ENCODE results near the gene BLM. TPM values are rescaled to one million over a fixed set of nuclear protein-coding genes. Genes with fewer than 3 reads are reported as not detected.
"Not testable (repeated sequence)": the region's sequence is repeated elsewhere in the genome, so short reads cannot be mapped to it uniquely, and the experiment has no call there.

The BLM gene
- total RNA-seq, 2 experiments from 2014 or later = 59.5 to 73.7 TPM

DNA sequence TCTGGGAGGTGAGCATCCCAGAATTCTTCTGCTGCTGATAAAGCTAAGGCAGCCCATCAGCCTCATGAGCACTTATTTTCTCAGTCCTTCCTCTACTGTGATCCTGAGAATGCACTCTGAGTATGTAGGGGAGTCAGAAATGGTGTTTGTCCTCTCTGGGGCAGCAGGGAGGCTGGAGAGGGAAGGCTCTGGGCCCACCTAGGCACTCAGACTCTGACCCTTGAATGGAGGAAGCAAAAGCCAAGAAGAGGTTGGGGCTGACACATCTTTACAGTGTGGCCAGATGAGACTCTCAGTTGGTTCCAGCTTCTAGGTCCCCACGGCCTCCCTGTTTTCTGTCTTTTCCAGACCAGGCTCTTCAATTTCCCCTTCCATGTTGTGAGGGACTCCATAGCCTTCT is 36.1 kb upstream of the BLM start:
- H3K36me3 Mint-ChIP-seq (ENCODE audit: low read depth) = no peaks in the 10 kb centered on the region
- intact Hi-C loops (cut with DNase I, micrococcal nuclease) = no loop called here
- no peaks in the 10 kb centered on the region for H3K9me3 Mint-ChIP-seq (ENCODE audit: low read depth)
- peaks cover 6% of the 10 kb centered on the region for H3K27me3 Mint-ChIP-seq
- ChIA-PET CTCF (interaction anchor here (0.5 to 0.6 kb wide), 2 partner anchors 12 to 46 kb away, joined by 3 read pairs; no protein-coding TSS in a partner anchor), POLR2A (no interaction called here)
- no peak for ATAC-seq
- no peak overlapping the region for H3K4me3 Mint-ChIP-seq
- DNase-seq = no peak
- H3K27ac Mint-ChIP-seq = no peak overlapping the region
- peaks cover 50% of the 10 kb centered on the region for H3K4me1 Mint-ChIP-seq

DNA sequence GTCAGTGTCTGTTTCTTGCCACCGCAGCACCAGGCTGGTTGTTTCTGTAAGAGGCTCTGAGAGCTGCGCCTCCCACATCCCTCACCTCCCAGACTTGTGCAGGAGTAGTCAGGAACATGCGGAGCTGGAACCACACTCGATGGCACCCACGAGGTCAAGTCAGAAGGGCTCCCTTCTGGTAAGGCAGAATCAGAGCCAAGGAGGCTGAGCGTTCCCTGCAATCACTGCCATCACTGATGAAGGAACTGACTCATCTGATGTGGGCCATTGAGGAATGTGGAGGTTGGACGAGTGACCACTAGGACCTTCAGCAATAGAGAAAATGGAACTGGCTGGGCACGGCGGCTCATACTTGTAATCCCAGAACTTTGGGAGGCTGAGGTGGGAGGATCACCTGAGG is 35.7 kb upstream of the BLM start:
- no peak overlapping the region for H3K27ac Mint-ChIP-seq
- ChIA-PET CTCF (interaction anchor here (0.5 to 0.6 kb wide), 2 partner anchors 11 to 46 kb away, joined by 3 read pairs; no protein-coding TSS in a partner anchor), POLR2A (no interaction called here)
- intact Hi-C loops (cut with DNase I, micrococcal nuclease) = no loop called here
- no peaks in the 10 kb centered on the region for H3K9me3 Mint-ChIP-seq (ENCODE audit: low read depth)
- peaks cover 6% of the 10 kb centered on the region for H3K27me3 Mint-ChIP-seq
- DNase-seq (no peak), ATAC-seq (no peak)
- H3K36me3 Mint-ChIP-seq (ENCODE audit: low read depth) = no peaks in the 10 kb centered on the region
- H3K4me1 Mint-ChIP-seq = peaks cover 55% of the 10 kb centered on the region
- no peak overlapping the region for H3K4me3 Mint-ChIP-seq

DNA sequence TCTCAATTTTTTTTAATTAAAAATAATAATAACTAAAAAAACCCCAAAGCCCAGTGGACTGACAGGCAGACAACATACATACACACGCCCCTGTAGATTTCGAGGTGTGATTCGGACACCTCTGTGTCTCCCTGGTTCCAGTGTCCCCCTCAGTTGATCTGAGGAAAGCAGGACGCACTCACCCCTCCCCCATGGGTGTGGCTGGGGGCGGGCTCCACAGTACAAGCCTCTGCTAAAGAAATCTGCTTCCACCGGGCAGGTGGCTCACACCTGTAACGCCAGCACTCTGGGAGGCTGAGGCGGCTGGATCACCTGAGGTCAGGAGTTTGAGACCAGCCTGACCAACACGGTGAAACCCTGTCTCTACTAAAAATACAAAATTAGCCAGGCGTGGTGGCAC is 33.8 kb upstream of the BLM start:
- Mint-ChIP-seq H3K9me3 (ENCODE audit: low read depth) (no peaks in the 10 kb centered on the region), H3K27me3 (peaks cover 6% of the 10 kb centered on the region), H3K4me1 (peaks cover 57% of the 10 kb centered on the region), H3K4me3 (no peak overlapping the region), H3K36me3 (ENCODE audit: low read depth) (no peaks in the 10 kb centered on the region), H3K27ac (no peak overlapping the region)
- POLR2A ChIA-PET = interaction anchor here (0.6 kb wide), 1 partner anchor 262 kb away, joined by 4 read pairs; no protein-coding TSS in a partner anchor
- ATAC-seq = no peak
- no peak for DNase-seq
- CTCF ChIA-PET = interaction anchor here (0.6 kb wide), 1 partner anchor 242 kb away, joined by 3 read pairs; no protein-coding TSS in a partner anchor
- intact Hi-C loops (cut with DNase I, micrococcal nuclease) = no loop called here

DNA sequence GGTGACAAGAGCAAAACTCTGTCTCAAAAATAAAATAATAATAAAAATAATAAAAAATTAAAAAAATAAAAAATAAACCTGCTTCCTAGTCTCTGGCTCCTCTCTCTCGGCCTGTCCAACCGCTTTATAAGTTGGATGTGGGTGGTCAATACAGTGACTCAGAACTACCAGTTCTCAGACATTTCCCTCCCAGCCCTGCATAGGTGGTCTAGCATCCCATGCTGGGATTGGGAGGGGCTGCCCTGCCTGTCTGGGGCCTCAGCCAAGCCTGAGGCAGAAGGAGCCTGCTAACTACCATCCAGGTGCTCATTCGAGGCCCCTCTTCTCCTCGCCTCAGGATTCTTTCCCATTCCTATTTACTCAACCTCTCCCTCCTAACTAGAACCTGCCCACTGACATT is 33.3 kb upstream of the BLM start:
- ChIA-PET POLR2A (no interaction called here), CTCF (interaction anchor here (1.2 kb wide), 1 partner anchor 36 kb away, joined by 4 read pairs; no protein-coding TSS in a partner anchor)
- peaks cover 6% of the 10 kb centered on the region for H3K27me3 Mint-ChIP-seq
- peaks cover 53% of the 10 kb centered on the region for H3K4me1 Mint-ChIP-seq
- intact Hi-C loops (cut with DNase I, micrococcal nuclease) = no loop called here
- no peak overlapping the region for H3K4me3 Mint-ChIP-seq
- DNase-seq = no peak
- no peaks in the 10 kb centered on the region for H3K36me3 Mint-ChIP-seq (ENCODE audit: low read depth)
- H3K27ac Mint-ChIP-seq = no peak overlapping the region
- no peaks in the 10 kb centered on the region for H3K9me3 Mint-ChIP-seq (ENCODE audit: low read depth)
- ATAC-seq = no peak

DNA sequence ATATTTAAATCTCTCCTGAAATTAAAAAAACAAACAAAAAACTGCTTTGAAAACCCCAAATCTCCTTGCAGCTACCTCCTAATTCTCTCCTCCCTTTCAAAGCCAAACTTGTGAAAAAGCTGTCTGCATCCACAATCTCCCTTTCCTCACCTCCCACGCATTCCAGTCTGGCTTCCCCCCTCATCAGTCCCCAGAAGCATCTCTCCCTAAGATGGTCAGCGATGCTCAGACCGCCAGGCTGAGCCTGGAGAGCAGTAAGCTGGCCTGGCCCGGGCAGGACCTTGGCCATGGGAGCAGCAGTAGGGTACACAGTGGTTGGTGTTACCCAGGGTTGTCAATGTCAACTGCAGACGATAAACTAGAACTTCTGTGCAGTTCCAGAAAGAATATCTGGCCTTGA is 32.9 kb upstream of the BLM start:
- DNase-seq (no peak), ATAC-seq (no peak)
- ChIA-PET POLR2A (no interaction called here), CTCF (interaction anchor here (1.2 kb wide), 1 partner anchor 36 kb away, joined by 4 read pairs; no protein-coding TSS in a partner anchor)
- no peaks in the 10 kb centered on the region for H3K36me3 Mint-ChIP-seq (ENCODE audit: low read depth)
- no peak overlapping the region for H3K4me3 Mint-ChIP-seq
- intact Hi-C loops (cut with DNase I, micrococcal nuclease) = no loop called here
- peaks cover 49% of the 10 kb centered on the region for H3K4me1 Mint-ChIP-seq
- H3K9me3 Mint-ChIP-seq (ENCODE audit: low read depth) = no peaks in the 10 kb centered on the region
- H3K27me3 Mint-ChIP-seq = peaks cover 6% of the 10 kb centered on the region
- H3K27ac Mint-ChIP-seq = no peak overlapping the region

DNA sequence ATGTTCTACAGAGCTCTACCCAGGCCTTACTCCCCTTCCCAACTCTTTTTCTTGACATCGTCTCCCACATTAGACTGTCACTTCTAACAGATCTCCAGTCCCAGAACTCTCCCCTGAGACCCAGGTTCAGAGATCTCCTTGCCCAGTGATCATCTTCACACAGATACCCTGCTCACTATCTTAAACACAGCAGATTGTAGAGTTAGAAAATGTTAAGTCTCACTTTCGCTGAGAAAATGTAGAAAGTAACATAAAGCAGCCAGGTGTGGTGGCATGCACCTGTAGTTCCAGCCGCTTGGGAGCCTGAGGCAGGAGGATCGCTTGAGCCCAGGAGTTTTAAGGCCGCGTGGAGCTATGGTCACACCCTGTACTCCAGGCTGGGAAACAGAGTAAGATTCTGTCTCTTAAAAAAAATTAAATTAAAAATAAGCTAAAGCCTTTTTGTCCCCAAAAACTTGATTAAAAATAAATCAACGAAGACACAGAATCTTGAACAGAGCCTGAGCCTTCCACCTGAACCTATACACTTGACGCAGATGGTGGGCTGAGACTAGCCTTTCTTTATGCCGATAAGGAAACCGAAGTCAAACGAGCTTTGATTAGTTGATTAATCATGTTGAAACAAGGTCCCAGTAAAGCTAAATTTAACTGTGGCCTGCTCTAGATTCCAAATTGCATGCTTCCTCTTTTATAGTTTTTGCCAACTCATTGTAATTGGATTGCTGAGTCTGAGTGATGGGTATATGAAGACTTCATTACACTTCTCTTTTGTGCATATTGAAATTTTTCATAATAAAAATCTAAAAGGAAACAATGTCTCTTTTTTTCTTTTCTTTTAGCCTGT is 31.3 kb upstream of the BLM start:
- intact Hi-C loops (cut with DNase I, micrococcal nuclease) = loop anchor here (1.0 to 2.0 kb wide), 3 partner anchors 25 to 31 kb away; partner anchors contain the start of gene BLM (in 1 of the 2)
- Mint-ChIP-seq H3K9me3 (ENCODE audit: low read depth) (no peaks in the 10 kb centered on the region), H3K4me3 (no peak overlapping the region), H3K27ac (peak overlapping the region; percentile 90), H3K27me3 (peaks cover 6% of the 10 kb centered on the region), H3K4me1 (peaks cover 35% of the 10 kb centered on the region), H3K36me3 (ENCODE audit: low read depth) (no peaks in the 10 kb centered on the region)
- peak; percentile 8 for ATAC-seq
- POLR2A ChIA-PET = no interaction called here
- CTCF ChIA-PET = interaction anchor here (0.5 to 1.9 kb wide), 8 partner anchors 9 to 247 kb away, joined by 3 to 8 read pairs (median 3); partner anchors contain the start of gene BLM
- no peak for DNase-seq

DNA sequence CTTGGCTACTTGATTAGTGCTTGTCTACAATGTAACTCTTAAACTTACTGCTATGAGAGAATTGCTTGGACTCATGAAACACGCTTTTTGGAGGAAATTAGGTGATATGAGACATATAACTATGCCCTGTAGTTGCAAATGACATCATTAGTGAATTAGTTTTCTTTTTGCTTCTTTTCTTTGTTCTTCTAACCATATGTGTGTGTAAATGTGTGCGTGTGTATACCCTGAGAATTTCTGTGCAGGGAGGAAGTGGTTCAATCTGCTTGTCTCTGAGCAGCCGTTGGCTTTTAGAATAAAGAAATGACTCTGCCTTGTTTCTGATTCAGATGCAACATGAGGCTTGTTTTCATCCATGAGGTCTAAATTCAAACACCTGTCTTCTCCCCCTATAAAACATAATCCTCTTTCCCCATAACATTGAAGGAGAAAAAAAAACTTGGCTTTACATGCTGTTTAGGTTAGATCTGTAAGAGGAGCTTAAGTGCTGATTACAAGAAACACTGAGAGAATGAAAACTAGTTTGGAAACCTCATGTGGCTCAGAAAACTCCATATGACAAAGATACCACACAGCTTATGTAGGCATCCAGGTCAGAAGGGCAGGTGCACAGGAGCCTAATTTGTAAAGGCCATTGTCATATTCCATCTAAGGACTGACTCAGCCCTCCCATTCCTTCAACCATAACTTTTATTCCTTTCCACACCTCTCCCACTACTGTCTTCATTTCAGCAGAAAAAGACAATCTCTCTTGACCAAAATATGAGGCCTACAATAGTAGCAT is 30.5 kb upstream of the BLM start:
- ChIA-PET POLR2A (interaction anchor here (0.6 kb wide), 1 partner anchor 158 kb away, joined by 5 read pairs; no protein-coding TSS in a partner anchor), CTCF (interaction anchor here (0.6 to 1.9 kb wide), 9 partner anchors 10 to 248 kb away, joined by 3 to 8 read pairs (median 3); partner anchors contain the start of gene BLM)
- H3K9me3 Mint-ChIP-seq (ENCODE audit: low read depth) = no peaks in the 10 kb centered on the region
- H3K27ac Mint-ChIP-seq = peak overlapping the region; percentile 90
- intact Hi-C loops (cut with DNase I, micrococcal nuclease) = loop anchor here (1.0 to 2.0 kb wide), 3 partner anchors 26 to 30 kb away; partner anchors contain the start of gene BLM (in 1 of the 2)
- peak overlapping the region; percentile 11 for H3K4me3 Mint-ChIP-seq
- DNase-seq = peak; percentile 50
- peak; percentile 95 for ATAC-seq
- H3K27me3 Mint-ChIP-seq = peaks cover 6% of the 10 kb centered on the region
- no peaks in the 10 kb centered on the region for H3K36me3 Mint-ChIP-seq (ENCODE audit: low read depth)
- H3K4me1 Mint-ChIP-seq = peaks cover 31% of the 10 kb centered on the region

DNA sequence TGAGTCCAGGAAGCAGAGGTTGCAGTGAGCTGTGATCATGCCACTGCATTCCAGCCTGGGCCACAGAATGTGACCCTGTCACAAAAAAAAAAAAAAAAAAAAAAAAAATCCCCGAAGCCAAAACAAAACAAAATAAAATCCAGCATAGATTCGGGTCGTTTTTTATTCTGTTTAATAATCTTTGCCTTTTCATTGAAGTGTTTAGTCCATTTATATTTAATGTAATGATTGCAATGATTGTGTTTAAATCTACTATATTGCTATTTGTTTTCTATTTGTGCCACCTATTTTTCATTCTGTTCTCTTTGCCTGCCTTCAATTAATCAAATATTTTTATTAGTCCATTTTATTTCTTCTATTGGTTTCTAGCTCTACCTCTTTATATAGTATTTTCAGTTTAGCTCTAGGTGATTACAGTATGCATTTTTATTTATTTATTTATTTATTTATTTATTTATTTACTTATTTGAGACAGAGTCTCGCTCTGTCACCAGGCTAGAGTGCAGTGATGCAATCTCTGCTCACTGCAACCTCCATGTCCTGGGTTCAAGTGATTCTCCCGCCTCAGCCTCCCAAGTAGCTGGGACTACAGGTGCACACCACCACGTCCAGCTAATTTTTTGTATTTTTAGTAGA is 27.7 kb upstream of the BLM start:
- H3K4me3 Mint-ChIP-seq; intact Hi-C loops (cut with DNase I, micrococcal nuclease); H3K9me3 Mint-ChIP-seq (ENCODE audit: low read depth); H3K27ac Mint-ChIP-seq; H3K36me3 Mint-ChIP-seq (ENCODE audit: low read depth); H3K27me3 Mint-ChIP-seq; ATAC-seq; POLR2A ChIA-PET; DNase-seq: not testable (repeated sequence)
- CTCF ChIA-PET = interaction anchor here (1.0 to 2.1 kb wide), 3 partner anchors 11 to 41 kb away, joined by 3 to 5 read pairs (median 3); no protein-coding TSS in a partner anchor
- peaks cover 30% of the 10 kb centered on the region for H3K4me1 Mint-ChIP-seq

DNA sequence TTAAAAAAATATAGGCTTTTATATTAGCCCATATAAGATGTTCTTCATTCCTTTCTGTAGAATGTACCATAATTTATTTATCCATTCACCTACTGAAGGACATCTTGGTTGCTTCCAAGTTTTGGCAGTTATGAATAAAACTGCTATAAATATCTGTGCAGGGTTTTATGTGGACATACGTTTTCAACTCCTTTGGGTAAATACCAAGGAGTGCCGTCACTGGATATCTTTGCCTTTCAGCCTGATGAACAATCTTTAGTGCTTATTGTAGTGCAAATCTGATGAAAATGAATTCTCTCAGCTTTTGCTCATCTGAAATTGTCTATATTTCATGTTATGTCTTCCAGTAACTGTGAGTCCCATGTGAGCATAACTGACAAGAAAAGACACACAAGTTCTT is 26.6 kb upstream of the BLM start:
- H3K36me3 Mint-ChIP-seq (ENCODE audit: low read depth) = no peaks in the 10 kb centered on the region
- POLR2A ChIA-PET = no interaction called here
- no peak overlapping the region for H3K4me3 Mint-ChIP-seq
- H3K9me3 Mint-ChIP-seq (ENCODE audit: low read depth) = no peaks in the 10 kb centered on the region
- no peaks in the 10 kb centered on the region for H3K27me3 Mint-ChIP-seq
- no peak overlapping the region for H3K27ac Mint-ChIP-seq
- DNase-seq = no peak
- H3K4me1 Mint-ChIP-seq = peaks cover 24% of the 10 kb centered on the region
- CTCF ChIA-PET = interaction anchor here (1.7 kb wide), 1 partner anchor 43 kb away, joined by 6 read pairs; no protein-coding TSS in a partner anchor
- no peak for ATAC-seq
- intact Hi-C loops (cut with DNase I, micrococcal nuclease) = loop anchor here in 1 of 2 experiments (10.0 kb wide), 1 partner anchor 194 kb away; the partner anchor contains the start of gene FES

DNA sequence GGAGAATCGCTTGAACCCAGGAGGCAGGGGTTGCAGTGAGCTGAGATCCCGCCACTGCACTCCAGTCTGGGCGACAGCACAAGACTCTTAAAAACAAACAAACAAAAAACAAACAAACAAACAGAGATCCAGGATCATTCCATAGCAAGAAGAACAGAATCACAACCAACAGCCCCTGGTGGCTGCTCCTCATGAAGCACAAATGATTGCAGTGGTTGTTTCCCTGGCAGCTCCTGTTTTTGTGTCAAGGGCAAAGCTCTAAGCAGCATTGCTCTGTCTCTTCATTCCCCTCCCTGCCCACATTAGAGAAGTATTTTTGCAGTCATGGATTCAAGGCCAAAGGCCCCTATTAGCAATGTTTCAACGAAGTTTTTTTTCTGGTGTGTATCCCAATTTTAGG is 25.8 kb upstream of the BLM start:
- Mint-ChIP-seq H3K4me1 (peaks cover 18% of the 10 kb centered on the region), H3K27me3 (no peaks in the 10 kb centered on the region), H3K9me3 (ENCODE audit: low read depth) (no peaks in the 10 kb centered on the region), H3K4me3 (no peak overlapping the region), H3K27ac (no peak overlapping the region), H3K36me3 (ENCODE audit: low read depth) (no peaks in the 10 kb centered on the region)
- DNase-seq = no peak
- intact Hi-C loops (cut with DNase I, micrococcal nuclease) = loop anchor here in 1 of 2 experiments (10.0 kb wide), 1 partner anchor 193 kb away; the partner anchor contains the start of gene FES
- ChIA-PET CTCF (interaction anchor here (0.6 to 1.7 kb wide), 3 partner anchors 12 to 371 kb away, joined by 4 to 6 read pairs (median 4); no protein-coding TSS in a partner anchor), POLR2A (no interaction called here)
- ATAC-seq = no peak

Measured in activated CD4-positive, alpha-beta T cell treated with anti-CD3 and anti-CD28 coated beads for 36 hours (primary cell).